ENCODE results near the gene GSTA2. TPM values are rescaled to one million over a fixed set of nuclear protein-coding genes. Genes with fewer than 3 reads are reported as not detected.
"Not testable (repeated sequence)": the region's sequence is repeated elsewhere in the genome, so short reads cannot be mapped to it uniquely, and the experiment has no call there.

The GSTA2 gene
- total and polyA plus RNA-seq, 7 donors, result 0.04 TPM; not detected in 6

DNA sequence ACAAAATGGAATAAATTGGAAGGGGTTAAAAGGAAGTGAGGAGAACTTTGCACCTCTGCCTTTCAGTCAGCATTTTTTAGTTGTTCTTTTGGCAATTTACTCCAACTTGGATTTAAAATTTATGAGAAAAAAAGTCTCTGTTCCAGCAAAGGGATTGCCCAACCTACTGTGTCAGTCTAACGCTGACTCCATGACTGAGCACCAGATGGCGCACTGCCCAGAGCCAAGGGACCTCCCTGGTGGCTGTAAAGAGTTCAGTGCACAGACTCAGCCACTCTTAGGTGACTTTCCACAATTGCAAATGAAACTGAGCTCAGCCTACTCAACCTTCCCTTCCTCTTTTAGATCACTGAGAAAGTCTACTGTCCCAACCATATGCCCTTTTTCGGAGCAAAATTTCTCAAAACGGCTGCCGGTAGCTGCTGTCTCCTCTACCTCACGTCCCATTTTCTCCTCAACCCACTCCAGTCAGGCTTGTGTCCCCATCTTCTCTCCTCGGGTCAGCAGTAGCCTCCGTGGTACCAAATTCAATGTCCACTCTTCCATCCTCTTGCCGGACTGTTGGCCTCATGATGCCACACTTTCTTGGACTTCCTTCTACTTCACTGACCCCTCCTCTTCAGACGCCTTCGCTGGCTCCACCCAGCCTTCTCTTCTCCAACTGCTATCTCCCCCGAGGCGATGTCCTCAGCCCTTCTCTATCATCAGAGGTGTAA is 38.7 kb downstream of the GSTA2 start:
- intact Hi-C loops (cut with DNase I), result no loop called here
- H3K27ac ChIP-seq, result no peak overlapping the region

DNA sequence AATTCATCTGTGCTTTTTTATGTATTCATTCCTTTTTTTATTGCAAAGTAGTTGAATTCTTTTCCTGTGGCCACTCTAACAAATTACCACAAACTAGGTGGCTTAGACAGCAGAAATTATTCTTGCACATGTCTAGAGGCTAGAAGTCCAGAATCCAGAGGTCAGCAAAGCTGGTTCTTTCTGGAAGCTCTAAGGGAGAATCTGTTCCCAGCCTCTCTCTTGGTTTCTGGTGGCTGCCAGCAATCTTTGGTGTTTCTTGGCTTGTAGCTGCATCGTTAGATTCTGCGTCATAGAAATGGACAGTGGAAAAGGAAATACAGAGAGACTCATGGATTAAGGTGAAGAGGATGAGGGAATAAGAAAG is 39.3 kb downstream of the GSTA2 start:
- Histone ChIP-seq H3K36me3 (ENCODE audit: insufficient read depth in 1 of 2, low read depth in 1 of 2) (no peaks in the 10 kb centered on the region), H3K4me3 (no peak overlapping the region), H3K27ac (no peak overlapping the region), H3K4me1 (no peaks in the 10 kb centered on the region), H3K9me3 (no peaks in the 10 kb centered on the region), H3K27me3 (ENCODE audit: insufficient read depth in 3 of 3, low read length in 2 of 3) (no peaks in the 10 kb centered on the region)
- ATAC-seq, result peak in 2 of 4 donors; percentile 36 to 46
- intact Hi-C loops (cut with DNase I), result no loop called here
- TF ChIP-seq CTCF (IDR thresholded peaks at IDR 0.05), result no peak
- DNase-seq, result no peak
- 27 to 40% (median 39%) methylated on average over 2 of the region's 2 CpGs for WGBS, 3 donors

More for the DNA sequence above, 38.7 kb downstream of the GSTA2 start:
- WGBS, 3 donors, result 76 to 80% (median 78%) methylated on average over 13 of the region's 13 CpGs
- no peak for TF ChIP-seq CTCF (IDR thresholded peaks at IDR 0.05)
- Histone ChIP-seq H3K9me3 (no peaks in the 10 kb centered on the region), H3K4me3 (no peak overlapping the region), H3K4me1 (no peaks in the 10 kb centered on the region), H3K27me3 (ENCODE audit: insufficient read depth in 3 of 3, low read length in 2 of 3) (no peaks in the 10 kb centered on the region), H3K36me3 (ENCODE audit: insufficient read depth in 1 of 2, low read depth in 1 of 2) (no peaks in the 10 kb centered on the region)
- peak in 3 of 4 donors; percentile 69 to 75 (median 71) for ATAC-seq
- peak; percentile 78 to 87 for DNase-seq

DNA sequence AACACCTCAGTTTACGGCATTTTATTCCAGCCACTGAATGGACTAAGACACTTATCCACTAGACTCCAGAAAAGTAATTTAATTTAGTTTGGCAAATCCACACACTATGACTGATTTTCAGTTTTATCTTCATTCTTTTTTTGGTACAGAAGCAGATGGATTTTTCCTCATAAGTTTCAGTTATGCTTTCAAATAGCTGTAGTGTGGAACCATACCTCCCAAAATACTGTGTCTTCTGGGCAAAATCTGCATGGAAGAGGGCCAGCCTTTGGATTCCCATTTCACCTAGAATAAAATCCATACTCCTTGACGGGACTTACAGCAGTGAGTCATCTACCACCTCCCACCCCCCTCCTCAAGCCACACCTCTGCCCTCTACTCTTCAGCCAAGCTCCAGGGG is 43.0 kb downstream of the GSTA2 start:
- TF ChIP-seq CTCF (IDR thresholded peaks at IDR 0.05), result no peak
- Histone ChIP-seq H3K27me3 (ENCODE audit: insufficient read depth in 3 of 3, low read length in 2 of 3) (no peaks in the 10 kb centered on the region), H3K4me3 (no peak overlapping the region), H3K36me3 (ENCODE audit: insufficient read depth in 1 of 2, low read depth in 1 of 2) (no peaks in the 10 kb centered on the region), H3K27ac (no peak overlapping the region), H3K4me1 (no peaks in the 10 kb centered on the region), H3K9me3 (no peaks in the 10 kb centered on the region)
- DNase-seq (no peak), ATAC-seq (no peak)
- 69 to 71% (median 69%) methylated on average over 2 of the region's 2 CpGs for WGBS, 3 donors
- intact Hi-C loops (cut with DNase I), result no loop called here

- intact Hi-C loops (cut with DNase I), result no loop called here
- DNase-seq (no peak), ATAC-seq (no peak)
- H3K36me3 ChIP-seq (ENCODE audit: insufficient read depth in 1 of 2, low read depth in 1 of 2), result no peaks in the 10 kb centered on the region
- H3K9me3 ChIP-seq, result no peaks in the 10 kb centered on the region
- TF ChIP-seq CTCF (IDR thresholded peaks at IDR 0.05), result no peak
- H3K27ac ChIP-seq, result no peak overlapping the region
- H3K4me1 ChIP-seq, result no peaks in the 10 kb centered on the region
- no peaks in the 10 kb centered on the region for H3K27me3 ChIP-seq (ENCODE audit: insufficient read depth in 3 of 3, low read length in 2 of 3)
- no peak overlapping the region for H3K4me3 ChIP-seq
Observed at GRCh38 chr6:52718550-52718949, 44.7 kb downstream of the GSTA2 start.

GRCh38 chr6:52714761-52715160 is 48.5 kb downstream of the GSTA2 start:
- H3K4me1 ChIP-seq; H3K36me3 ChIP-seq (ENCODE audit: insufficient read depth in 1 of 2, low read depth in 1 of 2); H3K4me3 ChIP-seq; DNase-seq; H3K27me3 ChIP-seq (ENCODE audit: insufficient read depth in 3 of 3, low read length in 2 of 3); H3K9me3 ChIP-seq; ATAC-seq; intact Hi-C loops (cut with DNase I); H3K27ac ChIP-seq: not testable (repeated sequence)
- WGBS, 3 donors, result 88 to 92% (median 89%) methylated on average over 9 of the region's 9 CpGs

Data from psoas muscle (tissue), 8 donors.